Left lobe of liver (tissue), 2 donors: ENCODE results near the gene NSD1. TPM values are rescaled to one million over a fixed set of nuclear protein-coding genes. Genes with fewer than 3 reads are reported as not detected.
"Not testable (repeated sequence)": the region's sequence is repeated elsewhere in the genome, so short reads cannot be mapped to it uniquely, and the experiment has no call there.

Experiments used
- ATAC-seq: fragments of 200-7000 bp; cut with Tn5 transposase; one replicate; pipeline ENCODE4 v1.9.1; 2020; ENCODE audit warnings: mild to moderate bottlenecking, moderate library complexity
- DNase-seq: peaks from one replicate; pipeline ENCODE4 v3.0.0-alpha.2; 2020; ENCODE audit warnings: low spot score
- total RNA-seq: library from RNA; stranded (reverse); gene quantifications from one replicate; pipeline ENCODE4 v1.2.1, GENCODE V29; 2021
- donor health status: DM: no; HTN: no; CAD: no; lungs with moderate emphysema.
- donor health status: DM: no; HTN: yes; CAD: no.

Gene NSD1
- total RNA-seq, 1 donor from 2014 or later = 30.4 TPM

GRCh38 chr5:177162379-177162778 is 28.8 kb downstream of the NSD1 start:
- ATAC-seq (no peak), DNase-seq (peak; percentile 23)

GRCh38 chr5:177163500-177163899 is 29.9 kb downstream of the NSD1 start:
- ATAC-seq (no peak), DNase-seq (no peak)

- DNase-seq (peak; percentile 3), ATAC-seq (no peak)
Measured at GRCh38 chr5:177169271-177169670, 35.7 kb downstream of the NSD1 start.

DNA sequence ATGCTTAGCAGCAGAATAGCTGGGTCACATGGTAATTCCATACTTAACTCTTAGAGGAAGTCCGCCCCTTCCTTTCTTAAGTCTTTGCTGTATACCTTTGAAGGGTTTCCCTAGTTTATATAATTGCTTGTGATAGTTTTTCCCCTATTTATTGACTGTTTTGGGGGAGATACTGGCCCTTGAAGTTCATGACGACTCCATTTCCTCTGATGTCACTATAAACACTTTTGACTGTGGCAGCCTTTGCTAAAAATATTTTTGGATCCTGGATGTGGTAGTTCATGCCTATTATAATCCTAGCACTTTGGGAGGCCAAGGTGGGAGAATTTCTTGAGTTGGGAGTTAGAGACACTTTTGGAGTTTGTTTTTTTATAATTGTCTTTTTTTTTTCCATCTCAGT is 38.4 kb downstream of the NSD1 start:
- ATAC-seq (no peak), DNase-seq (no peak)

GRCh38 chr5:177175336-177175735 is 41.8 kb downstream of the NSD1 start:
- ATAC-seq = no peak
- peak; percentile 8 for DNase-seq

DNA sequence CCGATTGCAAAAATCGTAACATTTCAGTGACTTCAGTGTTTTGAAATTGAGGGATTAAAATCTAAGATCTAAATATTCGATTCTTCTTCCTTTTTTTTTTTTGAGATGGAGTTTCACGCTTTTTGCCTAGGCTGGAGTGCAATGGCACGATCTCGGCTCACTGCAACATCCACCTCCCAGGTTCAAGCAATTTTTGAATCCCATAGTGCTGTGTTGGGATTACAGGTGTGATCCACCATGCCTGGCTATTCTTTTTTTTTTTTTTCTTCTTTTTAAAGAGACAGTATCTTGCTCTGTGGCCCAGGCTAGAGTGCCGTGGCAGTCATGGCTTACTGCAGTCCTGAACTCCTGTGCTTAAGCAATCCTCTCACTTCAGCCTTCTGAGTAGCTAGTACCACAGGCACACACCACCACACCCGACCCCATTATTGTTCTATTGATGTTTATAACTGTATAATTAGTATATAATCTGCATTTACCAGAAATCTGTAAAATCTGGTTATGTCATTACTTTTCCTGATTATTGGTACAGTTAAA is 42.7 kb downstream of the NSD1 start:
- DNase-seq (peak; percentile 7), ATAC-seq (peak; percentile 47)

DNA sequence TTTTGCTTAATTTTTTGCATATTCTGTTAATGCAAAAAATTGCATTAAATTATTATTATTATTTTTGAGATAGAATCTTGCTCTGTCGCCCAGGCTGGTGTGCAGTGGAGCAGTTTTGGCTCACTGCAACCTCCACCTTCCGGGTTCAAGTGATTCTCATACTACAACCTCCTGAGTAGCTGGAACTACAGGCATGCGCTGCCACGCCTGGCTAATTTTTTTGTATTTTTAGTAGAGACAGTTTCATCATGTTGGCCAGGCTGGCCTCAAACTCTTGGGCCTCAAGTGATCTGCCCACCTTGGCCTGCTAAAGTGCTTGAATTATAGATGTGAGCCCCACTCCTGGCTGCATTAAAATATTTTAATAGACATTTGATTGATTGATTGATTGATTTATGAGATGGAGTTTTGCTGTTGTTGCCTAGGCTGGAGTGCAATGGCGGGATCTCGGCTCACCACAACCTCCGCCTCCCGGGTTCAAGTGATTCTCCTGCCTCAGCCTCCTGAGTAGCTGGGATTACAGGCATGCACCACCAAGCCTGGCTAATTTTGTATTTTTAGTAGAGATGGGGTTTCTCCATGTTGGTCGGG is 44.4 kb downstream of the NSD1 start:
- not testable (repeated sequence) for DNase-seq, ATAC-seq

DNA sequence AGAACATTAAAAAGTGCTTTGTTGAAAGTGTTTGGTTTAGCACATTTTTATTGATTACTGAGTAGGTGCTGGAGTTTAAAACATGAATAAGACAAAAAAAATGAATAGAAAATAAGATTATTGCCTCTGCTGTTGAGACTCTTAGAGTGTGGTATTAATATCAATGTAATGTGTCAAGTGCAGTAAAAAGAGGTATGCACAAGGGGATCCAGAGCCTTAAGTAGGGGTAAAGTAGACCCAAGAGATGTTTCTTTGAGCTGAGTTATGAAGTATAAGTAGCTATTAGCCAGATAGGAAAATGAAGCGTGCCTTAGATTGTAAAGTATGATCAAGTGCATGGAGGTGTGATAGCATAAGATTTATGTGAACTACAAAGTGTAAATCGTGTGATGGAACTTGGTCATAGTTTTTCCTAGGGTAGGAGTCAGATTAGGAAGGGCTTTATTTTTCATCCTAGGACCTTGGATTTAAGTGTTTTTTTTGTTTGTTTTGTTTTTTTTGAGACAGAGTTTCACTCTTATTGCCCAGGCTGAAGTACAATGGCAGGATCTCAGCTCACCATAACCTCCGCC is 45.2 kb downstream of the NSD1 start:
- ATAC-seq = no peak
- no peak for DNase-seq

DNA sequence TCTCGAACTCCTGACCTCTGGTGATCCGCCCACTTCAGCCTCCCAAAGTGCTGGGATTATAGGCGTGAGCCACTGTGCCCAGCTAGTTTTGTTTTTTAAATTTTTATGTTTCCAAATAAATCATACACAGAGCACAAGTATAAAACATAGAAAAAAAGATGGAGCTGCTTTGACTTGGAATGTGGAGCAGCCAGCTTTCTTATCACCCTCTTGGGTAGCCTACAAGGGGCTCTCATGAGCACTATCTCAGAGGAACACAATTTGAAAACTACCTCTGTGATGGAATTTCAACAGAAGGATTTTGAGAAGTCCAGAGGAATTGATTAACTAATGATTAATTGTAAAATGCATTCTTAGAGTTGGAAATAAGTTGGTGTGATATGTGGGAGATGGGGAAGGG is 45.9 kb downstream of the NSD1 start:
- ATAC-seq = no peak
- no peak for DNase-seq

- DNase-seq = no peak
- ATAC-seq = no peak
Measured at GRCh38 chr5:177183142-177183541, 49.6 kb downstream of the NSD1 start.

DNA sequence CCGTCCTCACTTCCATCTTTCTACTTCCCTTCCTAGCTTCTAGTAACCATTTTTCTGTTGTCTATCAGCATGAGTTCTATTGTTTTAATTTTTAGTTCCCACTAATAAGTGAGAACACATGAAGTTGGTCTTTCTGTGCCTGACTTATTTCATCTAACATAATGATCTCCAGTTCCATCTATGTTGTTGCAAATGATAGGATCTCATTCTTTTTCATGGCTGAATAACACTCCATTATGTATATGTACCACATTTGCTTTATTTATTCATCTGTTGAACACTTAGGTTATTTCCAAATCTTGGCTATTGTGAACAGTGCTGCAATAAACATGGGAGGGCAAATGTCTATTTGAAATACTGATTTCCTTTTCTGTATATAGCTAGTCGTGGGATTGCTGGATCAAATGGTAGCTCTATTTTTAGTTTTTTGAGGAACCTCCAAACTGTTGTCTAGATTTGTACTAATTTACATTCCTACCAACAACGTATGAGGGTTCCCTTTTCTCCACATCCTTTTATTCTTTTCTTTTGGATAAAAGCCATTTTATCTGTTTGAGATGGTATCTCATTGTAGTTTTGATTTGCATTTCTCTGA is 50.3 kb downstream of the NSD1 start:
- ATAC-seq (no peak), DNase-seq (no peak)

GRCh38 chr5:177185993-177186392 is 52.4 kb downstream of the NSD1 start:
- ATAC-seq (no peak), DNase-seq (no peak)

GRCh38 chr5:177186645-177187044 is 53.1 kb downstream of the NSD1 start:
- no peak for DNase-seq
- ATAC-seq = no peak

- DNase-seq (no peak), ATAC-seq (peak; percentile 77)
Measured at GRCh38 chr5:177188775-177189174, 55.2 kb downstream of the NSD1 start.

DNA sequence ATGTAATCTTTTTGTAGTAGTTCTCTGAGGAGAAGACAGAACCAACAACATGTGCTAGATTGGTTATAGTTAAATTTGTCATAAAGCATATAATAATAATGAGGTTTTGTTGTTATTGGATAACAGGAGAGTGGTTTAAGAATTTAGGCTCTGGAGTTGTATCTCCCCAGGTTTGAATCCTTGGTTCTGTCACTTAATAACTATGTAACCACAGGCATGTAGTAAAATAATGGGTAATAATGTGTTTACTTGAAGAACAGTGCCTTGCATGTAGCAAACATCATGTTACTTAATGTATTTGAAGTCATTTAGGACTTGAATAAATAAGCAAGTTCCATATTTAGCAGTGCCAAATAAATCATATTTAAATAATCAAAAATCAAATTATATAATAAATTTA is 55.8 kb downstream of the NSD1 start:
- DNase-seq (no peak), ATAC-seq (no peak)

- no peak for DNase-seq
- ATAC-seq = peak; percentile 22
Measured at GRCh38 chr5:177189965-177190364, 56.4 kb downstream of the NSD1 start.

DNA sequence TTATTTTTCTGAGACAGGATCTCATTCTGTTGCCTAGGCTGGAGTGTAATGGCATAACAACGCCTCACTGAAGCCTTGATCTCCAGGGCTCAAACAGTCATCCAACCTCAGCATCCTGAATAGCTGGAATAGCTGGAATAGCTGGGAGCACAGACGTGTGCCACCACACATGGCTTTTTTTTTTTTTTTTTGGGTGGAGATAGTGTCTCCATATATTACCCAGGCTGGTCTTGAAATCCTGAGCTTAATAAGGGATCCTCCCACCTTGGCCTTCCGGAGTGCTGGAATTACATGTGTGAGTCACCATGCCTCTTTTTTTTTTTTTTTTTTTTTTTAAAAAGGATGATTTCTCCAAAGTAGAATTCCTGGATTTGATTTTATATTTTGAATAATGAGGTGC is 60.7 kb downstream of the NSD1 start:
- no peak for DNase-seq
- no peak for ATAC-seq

- no peak for DNase-seq
- ATAC-seq = no peak
Measured at GRCh38 chr5:177195307-177195952, 61.9 kb downstream of the NSD1 start.

GRCh38 chr5:177198738-177199137 is 65.2 kb downstream of the NSD1 start:
- ATAC-seq (no peak), DNase-seq (no peak)

GRCh38 chr5:177204281-177204680 is 70.7 kb downstream of the NSD1 start:
- DNase-seq = no peak
- ATAC-seq = no peak

DNA sequence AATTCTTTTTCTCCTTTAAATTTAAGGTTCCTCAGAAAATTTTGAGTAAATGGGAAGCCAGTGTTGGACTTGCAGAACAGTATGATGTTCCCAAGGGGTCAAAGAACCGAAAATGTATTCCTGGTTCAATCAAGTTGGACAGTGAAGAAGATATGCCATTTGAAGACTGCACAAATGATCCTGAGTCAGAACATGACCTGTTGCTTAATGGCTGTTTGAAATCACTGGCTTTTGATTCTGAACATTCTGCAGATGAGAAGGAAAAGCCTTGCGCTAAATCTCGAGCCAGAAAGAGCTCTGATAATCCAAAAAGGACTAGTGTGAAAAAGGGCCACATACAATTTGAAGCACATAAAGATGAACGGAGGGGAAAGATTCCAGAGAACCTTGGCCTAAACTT is 76.0 kb downstream of the NSD1 start:
- ATAC-seq (no peak), DNase-seq (no peak)

GRCh38 chr5:177212242-177212641 is 78.7 kb downstream of the NSD1 start:
- ATAC-seq (no peak), DNase-seq (no peak)
